Measurements from ENCODE around the gene TSPAN9.

GRCh38 chr12:3215410-3215975, 138.3 kb downstream of the TSPAN9 start:
- no peak for TF ChIP-seq CTCF (IDR thresholded peaks at IDR 0.05 in 2 of 3, conservative IDR thresholded peaks at IDR 0.05 in 1 of 3; ENCODE audit: control insufficient read depth in 2 of 3, extremely low read depth in 1 of 3, insufficient read depth in 1 of 3, low read depth in 3 of 3, low read length in 3 of 3)
- TF ChIP-seq FOS (IDR thresholded peaks at IDR 0.05; ENCODE audit: borderline replicate concordance, extremely low read depth, insufficient read length) = no peak
- no peak for TF ChIP-seq ZZZ3 (IDR thresholded peaks at IDR 0.05; ENCODE audit: control insufficient read depth, insufficient read length, low read depth)
- TF ChIP-seq ASH2L (IDR thresholded peaks at IDR 0.05; ENCODE audit: borderline replicate concordance, low read depth) = no peak
- TF ChIP-seq SMC3 (IDR thresholded peaks at IDR 0.05; ENCODE audit: borderline replicate concordance, low read length) = no peak
- TF ChIP-seq HCFC1 (IDR thresholded peaks at IDR 0.05; ENCODE audit: low read length) = no peak
- TF ChIP-seq TCF7 (IDR thresholded peaks at IDR 0.05; ENCODE audit: borderline replicate concordance) = no peak
- no peak for TF ChIP-seq MLLT1 (IDR thresholded peaks at IDR 0.05)
- TF ChIP-seq SIN3A (IDR thresholded peaks at IDR 0.05; ENCODE audit: low read depth, low read length) = no peak
- TF ChIP-seq REST (IDR thresholded peaks at IDR 0.05; ENCODE audit: low read depth, low read length) = no peak
- no peak for TF ChIP-seq KDM1A (IDR thresholded peaks at IDR 0.05; ENCODE audit: borderline replicate concordance)
- no peak for TF ChIP-seq POLR2A (IDR thresholded peaks at IDR 0.05; ENCODE audit: low read depth, low read length)
- no peak for TF ChIP-seq NRF1 (conservative IDR thresholded peaks at IDR 0.05; ENCODE audit: low read depth, low read length)
- TF ChIP-seq CREM (IDR thresholded peaks at IDR 0.05; ENCODE audit: low read depth) = no peak
